ENCODE results near the gene TMEM35B.
A peak's percentile ranks its signal among the peaks of the same experiment; 100 is the strongest.
"Not testable (repeated sequence)": the region's sequence is repeated elsewhere in the genome, so short reads cannot be mapped to it uniquely, and the experiment has no call there.

Gene TMEM35B

DNA sequence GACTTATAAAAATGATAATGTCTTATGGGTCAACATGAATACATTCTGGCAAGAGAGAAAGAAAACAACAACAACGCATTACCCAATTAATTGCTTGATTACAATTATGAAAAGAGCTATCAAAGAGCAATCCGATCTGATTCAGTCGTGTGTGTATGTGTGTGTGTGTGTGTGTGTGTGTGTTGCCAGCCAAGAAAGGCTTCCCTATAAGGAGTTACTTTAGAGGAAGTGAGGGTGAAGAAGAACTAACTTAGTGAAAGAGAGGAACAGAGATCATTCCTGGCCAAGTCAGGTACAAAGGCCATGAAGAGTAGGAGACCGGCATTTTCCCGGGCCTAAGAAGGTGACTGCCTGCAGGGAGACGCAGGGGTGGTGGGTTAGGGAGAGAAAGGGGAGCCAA is 9.4 kb downstream of the TMEM35B start:
- no peak for DNase-seq (ENCODE audit: low spot score)

DNA sequence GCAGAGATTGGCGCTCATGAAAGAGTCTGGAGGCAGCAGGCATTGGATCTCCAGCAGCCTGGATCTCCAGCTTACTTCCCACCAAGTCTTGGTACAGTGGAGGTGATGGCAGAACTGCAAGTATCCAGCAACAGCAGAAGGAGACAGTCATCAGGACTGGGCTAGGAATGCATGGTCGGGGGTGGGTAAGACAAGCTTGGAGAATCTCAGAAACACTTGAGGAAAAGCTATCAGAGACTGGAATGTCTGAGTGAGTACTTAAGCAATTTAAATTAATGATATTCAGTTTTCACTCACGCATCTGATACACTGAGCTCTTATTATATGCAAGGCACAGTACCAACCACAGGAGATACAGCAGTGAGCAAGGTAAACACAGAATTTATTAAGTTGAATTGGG is 9.8 kb downstream of the TMEM35B start:
- peak; percentile 51 for DNase-seq (ENCODE audit: low spot score)

DNA sequence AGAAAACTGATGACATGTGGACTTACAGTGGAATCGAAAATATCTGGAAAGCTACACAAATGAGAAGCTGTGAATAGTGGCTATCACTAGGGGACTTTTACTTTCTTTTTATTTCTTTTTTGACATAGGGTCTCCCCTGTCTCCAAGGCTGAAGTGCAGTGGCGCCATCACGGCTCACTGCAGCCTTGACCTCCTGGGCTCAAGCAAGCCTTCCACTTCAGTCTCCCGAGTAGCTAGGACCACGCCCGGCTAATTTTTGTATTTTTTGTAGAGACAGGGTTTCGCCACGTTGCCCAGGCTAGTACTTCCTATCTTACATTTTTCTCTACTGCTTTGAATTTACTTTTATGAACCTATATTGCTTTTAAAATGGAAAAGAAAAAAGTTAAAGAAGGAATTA is 10.5 kb downstream of the TMEM35B start:
- no peak for DNase-seq (ENCODE audit: low spot score)

DNA sequence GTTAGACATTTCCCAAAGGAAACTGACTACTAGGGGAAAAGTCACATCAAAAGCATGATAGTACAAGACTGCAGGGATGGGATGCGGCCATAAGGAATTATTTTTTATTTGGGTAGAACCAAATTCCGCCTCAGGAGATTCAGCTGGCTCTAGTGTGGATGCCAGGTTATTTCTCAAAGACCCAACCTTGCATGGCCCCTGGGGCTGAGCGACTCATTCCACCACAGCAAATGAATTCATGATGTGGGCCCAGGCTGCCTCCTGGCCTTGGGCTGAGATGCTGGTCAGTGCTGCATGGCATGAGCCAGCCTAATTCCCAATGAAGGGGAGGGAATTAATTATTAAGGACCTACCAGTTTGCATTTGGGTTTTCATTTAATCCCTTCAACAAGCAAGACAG is 11.8 kb downstream of the TMEM35B start:
- DNase-seq (ENCODE audit: low spot score): no peak

DNA sequence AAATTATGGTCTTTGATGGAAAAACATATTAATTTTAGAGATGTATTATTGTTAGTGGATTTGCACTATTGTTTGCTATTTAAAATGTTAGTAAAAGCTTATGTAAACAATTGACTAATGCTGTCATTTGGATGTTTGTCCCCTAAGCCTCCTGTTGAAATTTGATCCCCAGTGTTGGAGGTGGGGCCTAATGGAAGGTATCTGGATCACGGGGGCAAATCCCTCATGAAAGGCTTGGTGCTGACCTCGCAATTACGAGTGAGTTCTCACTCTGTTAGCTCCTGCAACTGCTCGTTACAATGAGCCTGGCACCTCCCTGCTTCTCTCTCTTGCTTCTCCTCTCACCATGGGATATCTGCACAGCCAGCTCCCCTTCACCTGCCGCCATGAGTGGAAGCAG is 14.3 kb downstream of the TMEM35B start:
- no peak for DNase-seq (ENCODE audit: low spot score)

DNA sequence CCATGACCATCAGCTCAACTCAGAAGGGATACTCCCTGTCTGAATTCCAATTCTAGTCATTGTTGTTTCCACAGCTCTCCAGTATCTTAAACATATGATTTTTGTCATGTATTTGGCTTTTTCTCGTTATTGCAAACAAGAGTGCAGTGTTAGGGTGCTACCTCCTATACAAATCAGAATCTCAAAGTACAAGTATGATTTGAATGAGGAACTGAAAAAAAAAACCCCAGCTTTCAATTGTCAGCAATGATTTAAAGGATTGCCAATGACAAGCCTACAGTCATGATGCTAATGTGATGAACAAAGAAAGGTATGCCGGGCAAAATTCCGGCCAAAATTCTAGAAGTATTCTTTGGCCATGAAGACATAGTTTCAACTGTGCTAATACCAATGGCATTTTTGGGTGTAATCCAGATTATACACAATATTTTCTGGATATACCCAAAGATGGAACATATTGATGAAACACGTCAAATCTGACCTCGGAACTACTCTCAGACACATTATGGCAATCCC is 14.9 kb downstream of the TMEM35B start:
- DNase-seq (ENCODE audit: low spot score): peak; percentile 49

DNA sequence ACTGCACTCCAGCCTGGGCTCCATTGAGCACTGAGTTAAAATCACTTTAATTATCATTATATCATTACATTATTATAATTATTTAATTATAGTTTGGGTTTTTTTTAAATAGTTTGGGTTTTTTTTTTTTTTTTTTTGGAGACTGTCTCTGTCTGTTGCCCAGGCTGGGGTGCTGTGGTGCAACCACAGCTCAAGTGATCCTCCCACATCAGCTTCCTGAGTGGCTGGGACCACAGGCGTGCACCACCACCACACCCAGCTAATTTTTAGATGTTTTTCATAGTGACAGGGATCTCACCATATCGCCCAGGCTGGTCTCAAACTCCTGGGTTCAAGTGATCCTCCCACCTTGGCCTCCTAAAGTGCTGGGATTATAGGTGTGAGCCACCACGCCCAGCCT is 16.9 kb downstream of the TMEM35B start:
- DNase-seq (ENCODE audit: low spot score): not testable (repeated sequence)

DNA sequence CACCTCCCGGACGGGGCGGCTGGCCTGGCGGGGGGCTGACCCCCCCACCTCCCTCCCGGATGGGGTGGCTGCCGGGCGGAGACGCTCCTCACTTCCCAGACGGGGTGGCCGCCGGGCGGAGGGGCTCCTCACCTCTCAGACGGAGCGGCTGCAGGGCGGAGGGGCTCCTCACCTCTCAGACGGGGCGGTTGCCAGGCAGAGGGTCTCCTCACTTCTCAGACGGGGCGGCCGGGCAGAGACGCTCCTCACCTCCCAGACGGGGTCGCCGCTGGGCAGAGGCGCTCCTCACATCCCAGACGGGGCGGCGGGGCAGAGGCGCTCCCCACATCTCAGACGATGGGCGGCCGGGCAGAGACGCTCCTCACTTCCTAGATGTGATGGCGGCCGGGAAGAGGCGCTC is 17.5 kb downstream of the TMEM35B start:
- DNase-seq (ENCODE audit: low spot score): not testable (repeated sequence)

DNA sequence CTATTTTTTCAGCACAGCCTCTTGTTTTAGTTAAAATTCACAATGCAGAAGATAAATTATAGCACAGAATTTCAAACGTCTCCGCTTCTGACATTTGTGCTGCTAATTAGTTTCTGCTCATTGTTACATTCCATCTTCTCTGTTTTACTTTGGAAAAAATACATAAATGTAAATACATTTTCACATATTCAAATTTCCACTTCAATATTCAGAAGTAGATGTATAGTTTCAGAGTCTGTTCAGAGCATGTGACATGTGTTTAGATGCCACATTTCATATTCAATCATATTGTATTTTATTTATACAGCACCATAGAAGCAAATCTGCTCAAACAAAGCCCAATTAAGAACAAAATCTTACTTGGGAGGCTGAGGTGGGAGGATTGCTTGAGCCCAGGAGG is 19.6 kb downstream of the TMEM35B start:
- no peak for DNase-seq (ENCODE audit: low spot score)

DNA sequence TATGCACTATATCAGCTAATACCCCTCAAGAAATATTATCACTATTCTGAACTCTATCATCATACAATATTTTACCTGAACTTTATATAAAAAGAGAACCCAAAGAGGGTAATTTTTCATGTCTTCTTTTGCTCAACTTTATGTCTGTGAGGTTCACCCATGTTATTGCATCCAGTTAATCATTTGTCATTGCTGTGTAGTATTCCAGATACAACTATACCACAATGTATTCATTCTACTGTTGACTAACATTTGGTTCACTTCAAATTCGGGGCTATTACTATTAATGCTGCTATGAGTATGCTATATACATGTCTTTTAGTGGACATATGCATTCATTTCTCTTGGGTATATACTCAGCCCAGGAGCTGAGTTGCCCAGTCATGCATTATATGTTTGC is 34.7 kb downstream of the TMEM35B start:
- DNase-seq (ENCODE audit: low spot score): no peak

DNA sequence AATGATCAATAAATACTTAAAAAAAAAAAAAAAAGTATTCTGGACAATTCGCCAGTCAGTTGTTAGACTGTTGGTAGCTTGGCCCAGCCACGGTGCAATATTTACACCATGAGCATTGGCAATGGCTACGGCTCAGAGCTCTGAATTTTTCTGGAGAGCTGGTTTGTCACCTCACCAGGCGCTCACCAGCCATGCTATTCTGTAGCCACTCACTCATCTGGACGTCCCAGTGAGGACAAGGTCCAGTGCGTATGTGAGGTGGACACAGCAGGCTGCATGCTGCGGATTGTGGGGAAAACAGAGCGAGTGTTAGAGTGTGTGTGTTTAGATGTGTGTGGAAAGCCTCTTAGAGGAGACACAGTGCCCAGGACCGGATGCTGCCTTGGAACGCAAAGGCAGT is 36.4 kb downstream of the TMEM35B start:
- not testable (repeated sequence) for DNase-seq (ENCODE audit: low spot score)

DNA sequence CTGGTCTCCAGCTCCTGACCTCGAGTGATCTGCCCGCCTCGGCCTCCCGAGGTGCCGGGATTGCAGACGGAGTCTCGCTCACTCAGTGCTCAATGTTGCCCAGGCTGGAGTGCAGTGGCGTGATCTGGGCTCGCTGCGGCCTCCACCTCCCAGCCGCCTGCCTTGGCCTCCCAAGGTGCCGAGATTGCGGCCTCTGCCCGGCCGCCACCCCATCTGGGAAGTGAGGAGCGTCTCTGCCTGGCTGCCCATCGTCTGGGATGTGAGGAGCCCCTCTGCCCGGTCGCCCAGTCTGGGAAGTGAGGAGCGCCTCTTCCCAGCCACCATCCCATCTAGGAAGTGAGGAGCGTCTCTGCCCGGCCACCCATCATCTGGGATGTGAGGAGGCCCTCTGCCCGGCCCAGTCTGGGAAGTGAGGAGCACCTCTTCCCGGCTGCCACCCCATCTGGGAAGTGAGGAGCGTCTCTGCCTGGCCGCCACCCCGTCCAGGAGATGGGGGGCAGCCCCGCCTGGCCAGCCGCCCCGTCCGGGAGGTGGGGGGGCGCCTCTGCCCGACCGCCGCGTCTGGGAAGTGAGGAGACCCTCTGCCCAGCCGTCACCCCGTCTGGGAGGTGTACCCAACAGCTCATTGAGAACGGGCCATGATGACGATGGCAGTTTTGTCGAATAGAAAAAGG is 37.4 kb downstream of the TMEM35B start:
- DNase-seq (ENCODE audit: low spot score): not testable (repeated sequence)

DNA sequence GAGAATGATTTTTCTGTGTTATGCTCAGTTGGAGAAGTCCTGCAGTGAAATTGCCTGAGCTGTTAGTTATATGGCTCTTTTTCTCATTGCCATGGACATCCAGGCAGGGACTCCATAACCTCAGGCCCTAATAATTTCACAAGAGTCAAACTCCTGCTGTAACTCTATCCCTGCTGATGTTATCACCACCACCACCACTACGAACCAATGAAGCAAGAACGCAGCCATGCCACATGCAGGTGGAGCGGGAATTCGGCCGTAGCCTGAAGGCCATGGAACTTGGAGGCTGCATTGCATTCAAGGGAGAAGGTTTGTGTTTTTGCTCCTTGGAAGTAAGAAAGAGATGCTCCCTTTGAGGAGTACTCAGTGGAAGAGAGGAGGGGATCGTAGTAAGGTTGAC is 38.9 kb downstream of the TMEM35B start:
- DNase-seq (ENCODE audit: low spot score): no peak

DNA sequence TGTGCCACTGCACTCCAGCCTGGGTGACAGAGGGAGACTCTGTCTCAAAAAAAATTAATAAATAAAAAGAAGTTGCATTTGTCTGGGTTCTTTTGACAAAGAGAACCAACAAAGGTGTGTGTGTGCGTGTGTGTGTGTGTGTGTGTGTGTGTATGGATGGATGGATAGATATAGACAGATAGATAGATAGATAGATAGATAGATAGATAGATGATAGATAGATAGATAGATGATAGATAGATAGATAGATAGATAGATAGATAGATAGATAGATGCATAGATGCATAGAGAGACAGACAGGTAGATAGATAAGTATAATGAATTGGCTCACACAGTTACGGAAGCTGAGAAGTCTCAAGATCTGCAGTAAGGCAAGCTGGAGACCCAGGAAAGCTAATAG is 43.3 kb downstream of the TMEM35B start:
- DNase-seq (ENCODE audit: low spot score): not testable (repeated sequence)
